Mammary epithelial cell (primary cell): ENCODE results near the gene STK33.

Experiments
- CTCF ChIP-seq, 2 donors: IDR thresholded peaks in 1 of 2; conservative IDR thresholded peaks in 1 of 2; 2 replicates each; pipeline ENCODE4 v1.5.1; 2011 to 2012; ENCODE audit warnings: inconsistent platforms in 2 of 2, low read length in 2 of 2, mild to moderate bottlenecking in 2 of 2, control low read depth in 1 of 2, low read depth in 1 of 2; ENCODE audit not compliant: insufficient read depth in 1 of 2; ENCODE audit errors: extremely low read depth in 1 of 2
- EZH2 ChIP-seq: IDR thresholded peaks from 2 replicates; pipeline ENCODE4 v1.6.1; 2012; ENCODE audit warnings: low read length, inconsistent platforms, borderline replicate concordance

DNA sequence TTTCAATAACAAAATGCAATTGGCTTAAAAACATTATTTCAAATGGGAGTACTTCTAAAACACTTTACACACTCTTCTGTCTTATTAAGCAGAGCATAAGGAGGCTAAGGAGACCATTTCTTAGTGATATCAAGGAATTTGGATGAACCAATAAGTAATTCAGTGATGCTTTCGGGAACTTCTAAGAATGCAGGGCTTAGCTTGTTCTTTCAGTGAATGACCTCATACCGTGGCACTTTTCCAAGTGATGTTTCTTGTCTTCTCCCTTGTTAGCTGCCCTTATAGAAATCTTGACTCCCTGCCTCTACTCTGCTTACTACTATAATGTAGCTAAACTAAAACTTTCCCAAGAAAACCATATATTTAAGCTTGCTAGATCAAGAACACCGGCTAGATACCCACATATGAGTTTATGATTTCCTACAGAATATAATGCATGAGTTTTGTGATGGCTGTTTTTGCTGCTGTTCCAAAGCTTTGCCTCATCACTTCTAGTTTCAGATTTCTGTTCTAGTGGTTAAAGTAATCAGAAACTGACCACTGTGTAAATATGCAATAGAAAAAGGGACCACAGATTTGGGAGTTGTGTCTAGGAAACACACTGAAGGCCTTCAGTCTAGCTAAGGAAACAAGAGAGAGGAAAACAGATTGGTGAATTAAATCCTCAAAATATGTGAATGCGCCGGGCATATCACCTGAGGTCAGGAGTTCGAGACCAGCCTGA is 37.5 kb upstream of the STK33 start:
- TF ChIP-seq CTCF (conservative IDR thresholded peaks at IDR 0.05 in 1 of 2, IDR thresholded peaks at IDR 0.05 in 1 of 2; ENCODE audit: extremely low read depth in 1 of 2, insufficient read depth in 1 of 2, low read depth in 1 of 2, low read length in 2 of 2) = no peak
- TF ChIP-seq EZH2 = no peak
